ENCODE measurements around the gene MTNR1A.

DNA sequence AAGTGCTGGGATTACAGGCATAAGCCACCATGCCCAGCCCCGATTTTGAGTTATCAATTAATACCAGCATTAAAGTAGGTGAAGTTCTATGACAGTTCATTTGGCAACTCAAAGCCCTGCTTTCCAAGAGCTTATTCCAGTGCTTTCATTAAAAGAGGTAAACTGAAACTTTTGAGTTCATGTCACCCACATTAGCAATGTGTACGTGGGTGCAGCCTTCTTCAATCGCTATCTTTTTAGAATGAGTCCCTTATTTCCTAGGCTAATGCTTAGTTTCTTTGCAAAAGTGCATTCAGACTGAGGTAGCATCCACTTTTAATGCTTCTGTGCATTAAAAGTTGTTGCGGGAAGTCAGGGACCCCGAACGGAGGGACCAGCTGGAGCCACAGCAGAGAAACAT lies 26.1 kb upstream of the MTNR1A start:
- TF ChIP-seq, protein P1, sequence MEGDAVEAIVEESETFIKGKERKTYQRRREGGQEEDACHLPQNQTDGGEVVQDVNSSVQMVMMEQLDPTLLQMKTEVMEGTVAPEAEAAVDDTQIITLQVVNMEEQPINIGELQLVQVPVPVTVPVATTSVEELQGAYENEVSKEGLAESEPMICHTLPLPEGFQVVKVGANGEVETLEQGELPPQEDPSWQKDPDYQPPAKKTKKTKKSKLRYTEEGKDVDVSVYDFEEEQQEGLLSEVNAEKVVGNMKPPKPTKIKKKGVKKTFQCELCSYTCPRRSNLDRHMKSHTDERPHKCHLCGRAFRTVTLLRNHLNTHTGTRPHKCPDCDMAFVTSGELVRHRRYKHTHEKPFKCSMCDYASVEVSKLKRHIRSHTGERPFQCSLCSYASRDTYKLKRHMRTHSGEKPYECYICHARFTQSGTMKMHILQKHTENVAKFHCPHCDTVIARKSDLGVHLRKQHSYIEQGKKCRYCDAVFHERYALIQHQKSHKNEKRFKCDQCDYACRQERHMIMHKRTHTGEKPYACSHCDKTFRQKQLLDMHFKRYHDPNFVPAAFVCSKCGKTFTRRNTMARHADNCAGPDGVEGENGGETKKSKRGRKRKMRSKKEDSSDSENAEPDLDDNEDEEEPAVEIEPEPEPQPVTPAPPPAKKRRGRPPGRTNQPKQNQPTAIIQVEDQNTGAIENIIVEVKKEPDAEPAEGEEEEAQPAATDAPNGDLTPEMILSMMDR (IDR thresholded peaks at IDR 0.05), result no peak
- TF ChIP-seq EP300 (IDR thresholded peaks at IDR 0.05) (no peak), POLR2A (IDR thresholded peaks at IDR 0.05) (no peak), POLR2AphosphoS5 (IDR thresholded peaks at IDR 0.05) (no peak)

Data from sigmoid colon (tissue), 4 donors.